Epithelial cell of esophagus (primary cell): Measurements from ENCODE around the gene ZNF580.
A peak's percentile ranks its signal among the peaks of the same experiment; 100 is the strongest.

Experiments used
- DNase-seq: peaks from one replicate; pipeline ENCODE4 v3.0.0; 2010; ENCODE audit warnings: low read depth
- H3K4me3 ChIP-seq: 2 replicates; pipeline ENCODE4 v1.5.1; 2011; ENCODE audit warnings: mild to moderate bottlenecking, low read length, control low read depth
- TF ChIP-seq, protein P1 (sequence below): IDR thresholded peaks from 2 replicates; pipeline ENCODE4 v1.5.1; 2011; ENCODE audit warnings: low read depth, mild to moderate bottlenecking, low read length, control low read depth, inconsistent platforms; ENCODE audit not compliant: insufficient read depth; ENCODE audit errors: missing control alignments

The ZNF580 gene, protein sequence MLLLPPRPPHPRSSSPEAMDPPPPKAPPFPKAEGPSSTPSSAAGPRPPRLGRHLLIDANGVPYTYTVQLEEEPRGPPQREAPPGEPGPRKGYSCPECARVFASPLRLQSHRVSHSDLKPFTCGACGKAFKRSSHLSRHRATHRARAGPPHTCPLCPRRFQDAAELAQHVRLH

DNA sequence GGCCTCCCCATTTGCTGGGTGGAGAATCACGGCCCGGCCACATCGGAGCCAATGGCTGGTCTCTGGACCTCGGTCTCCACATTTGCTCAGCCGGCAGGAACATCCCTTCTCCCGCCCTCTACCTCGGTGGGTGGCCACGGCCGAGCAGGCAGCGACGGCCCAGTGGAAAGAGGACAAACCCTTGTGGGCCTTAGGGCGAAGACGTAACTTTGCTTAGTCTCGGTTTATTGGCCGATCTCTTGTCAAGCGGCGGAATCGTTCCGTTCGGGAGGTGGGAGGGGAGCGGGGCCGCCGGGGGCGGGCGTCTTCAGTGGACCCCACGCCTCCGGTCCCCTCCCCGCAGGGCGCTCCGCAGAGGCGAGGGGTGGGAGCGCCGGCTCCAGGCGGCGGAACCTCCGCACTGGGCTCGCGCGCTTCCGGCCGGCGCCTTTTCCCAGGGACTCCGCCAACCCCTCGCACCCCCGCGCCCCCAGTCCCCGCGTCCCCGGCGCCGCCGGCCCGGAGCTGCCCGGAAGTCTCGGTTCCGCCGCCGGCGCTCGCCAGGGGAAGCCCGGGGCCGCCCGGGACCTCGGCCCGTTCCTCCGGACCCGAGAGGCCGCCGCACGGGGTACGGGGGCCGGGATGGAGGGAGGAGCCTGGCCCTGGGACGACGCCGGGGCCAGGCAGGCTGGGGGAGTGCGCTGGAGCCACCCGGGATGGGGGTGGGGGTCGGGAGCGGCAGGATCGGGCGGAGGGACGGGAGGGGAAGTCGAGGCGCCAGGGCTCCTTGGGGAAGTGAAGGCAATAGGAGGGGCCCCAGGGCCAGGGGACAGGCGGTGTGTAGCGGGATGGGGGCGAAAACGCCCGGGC lies at the start of gene ZNF580:
ZNF580 (plus strand) TSS at position 426 of the 849 bp plus-strand sequence. CDS start 1,507 bp downstream, outside the sequence.
- TF ChIP-seq, protein P1, sequence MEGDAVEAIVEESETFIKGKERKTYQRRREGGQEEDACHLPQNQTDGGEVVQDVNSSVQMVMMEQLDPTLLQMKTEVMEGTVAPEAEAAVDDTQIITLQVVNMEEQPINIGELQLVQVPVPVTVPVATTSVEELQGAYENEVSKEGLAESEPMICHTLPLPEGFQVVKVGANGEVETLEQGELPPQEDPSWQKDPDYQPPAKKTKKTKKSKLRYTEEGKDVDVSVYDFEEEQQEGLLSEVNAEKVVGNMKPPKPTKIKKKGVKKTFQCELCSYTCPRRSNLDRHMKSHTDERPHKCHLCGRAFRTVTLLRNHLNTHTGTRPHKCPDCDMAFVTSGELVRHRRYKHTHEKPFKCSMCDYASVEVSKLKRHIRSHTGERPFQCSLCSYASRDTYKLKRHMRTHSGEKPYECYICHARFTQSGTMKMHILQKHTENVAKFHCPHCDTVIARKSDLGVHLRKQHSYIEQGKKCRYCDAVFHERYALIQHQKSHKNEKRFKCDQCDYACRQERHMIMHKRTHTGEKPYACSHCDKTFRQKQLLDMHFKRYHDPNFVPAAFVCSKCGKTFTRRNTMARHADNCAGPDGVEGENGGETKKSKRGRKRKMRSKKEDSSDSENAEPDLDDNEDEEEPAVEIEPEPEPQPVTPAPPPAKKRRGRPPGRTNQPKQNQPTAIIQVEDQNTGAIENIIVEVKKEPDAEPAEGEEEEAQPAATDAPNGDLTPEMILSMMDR: no peak
- DNase-seq: peak; percentile 59
- H3K4me3 ChIP-seq: peak within 1 kb of the TSS; percentile 80

DNA sequence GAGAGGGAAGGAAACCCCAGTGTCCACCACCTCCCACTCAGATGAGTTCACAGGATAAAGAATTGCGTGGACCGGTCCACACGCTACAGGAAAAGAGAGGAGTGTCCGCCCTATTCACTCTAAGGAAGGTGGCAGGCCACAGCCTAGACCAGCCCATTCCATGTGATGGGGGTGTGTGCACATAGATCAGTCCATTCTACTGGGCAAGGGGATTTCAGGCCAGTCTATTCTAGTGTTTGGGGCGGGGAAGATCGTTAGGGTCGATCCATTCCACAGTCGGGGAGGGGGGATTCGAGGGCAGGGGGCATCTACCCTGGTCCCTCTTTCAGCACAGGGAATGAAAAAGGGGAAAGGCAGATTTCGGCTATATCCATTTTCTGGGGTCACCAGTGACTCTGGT lies 49.2 kb upstream of the ZNF580 start:
- TF ChIP-seq, protein P1: no peak
- DNase-seq: no peak
- H3K4me3 ChIP-seq: no peak overlapping the region

DNA sequence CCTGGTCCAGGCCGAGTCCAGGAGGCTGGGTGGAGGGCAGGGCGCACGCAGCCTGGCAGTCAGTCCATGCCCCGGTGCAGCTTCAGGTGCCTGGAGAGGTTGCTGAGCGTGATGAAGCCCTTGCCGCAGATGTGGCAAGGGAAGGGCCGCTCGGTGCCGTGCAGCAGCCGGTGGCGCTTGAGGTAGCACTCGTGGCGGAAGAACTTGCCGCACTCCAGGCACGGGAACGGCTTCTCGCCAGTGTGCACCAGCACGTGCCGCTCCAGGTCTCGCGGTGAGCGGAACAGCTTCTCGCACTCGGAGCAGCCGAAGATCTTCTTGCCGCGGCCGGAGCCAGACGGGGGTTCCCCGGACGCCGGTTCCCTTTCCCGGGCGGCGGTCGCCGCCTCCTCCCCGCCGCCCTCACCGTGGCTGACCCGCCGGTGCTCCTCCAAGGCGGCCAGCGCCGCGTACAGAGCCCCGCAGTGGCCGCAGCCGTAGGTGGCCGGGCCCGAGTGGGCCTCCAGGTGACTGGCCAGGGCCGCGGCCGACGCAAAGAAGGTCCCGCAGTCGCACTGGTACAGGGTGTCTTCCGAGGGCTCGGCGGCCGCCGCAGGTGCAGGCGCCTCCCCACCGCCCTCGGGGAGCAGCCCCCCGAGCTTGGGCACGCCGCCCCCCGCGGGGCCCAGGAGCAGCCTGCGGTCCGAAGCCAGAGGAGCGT lies 48.3 kb upstream of the ZNF580 start:
- H3K4me3 ChIP-seq: no peak overlapping the region
- TF ChIP-seq, protein P1: no peak
- DNase-seq: no peak

DNA sequence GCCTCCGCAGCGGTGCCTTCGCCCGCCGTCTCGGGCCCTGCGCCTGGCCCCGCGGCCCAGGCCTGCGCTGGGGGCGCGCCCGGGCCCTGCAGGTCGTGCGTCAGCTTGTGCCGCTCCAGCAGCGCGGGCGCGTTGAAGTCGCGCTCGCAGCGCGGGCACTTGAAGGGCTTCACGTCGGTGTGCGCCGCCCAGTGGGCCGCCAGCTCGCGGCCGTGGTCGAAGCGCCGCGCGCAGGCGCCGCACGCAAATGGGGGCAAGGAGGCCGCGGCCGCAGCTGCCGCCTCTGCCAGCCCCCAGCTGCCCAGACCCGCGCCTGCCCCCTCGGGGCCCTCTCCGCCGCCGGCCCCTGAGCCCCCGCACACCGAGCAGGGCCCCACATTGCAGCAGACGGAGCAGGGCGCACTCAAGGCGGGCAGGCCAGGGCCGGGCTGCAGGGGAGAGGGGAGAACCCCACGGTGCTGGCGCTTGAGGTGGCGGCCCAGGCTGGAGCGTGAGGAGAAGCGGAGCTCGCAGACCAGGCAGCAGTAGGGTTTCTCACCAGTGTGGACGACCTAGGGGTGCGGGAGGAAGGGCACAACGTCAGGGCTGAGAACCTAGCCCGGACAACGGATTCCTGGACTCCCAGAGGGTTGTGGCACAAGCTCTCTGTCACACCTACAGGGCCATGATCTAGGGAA lies 47.6 kb upstream of the ZNF580 start:
- H3K4me3 ChIP-seq: no peak overlapping the region
- TF ChIP-seq, protein P1: no peak
- DNase-seq: no peak

DNA sequence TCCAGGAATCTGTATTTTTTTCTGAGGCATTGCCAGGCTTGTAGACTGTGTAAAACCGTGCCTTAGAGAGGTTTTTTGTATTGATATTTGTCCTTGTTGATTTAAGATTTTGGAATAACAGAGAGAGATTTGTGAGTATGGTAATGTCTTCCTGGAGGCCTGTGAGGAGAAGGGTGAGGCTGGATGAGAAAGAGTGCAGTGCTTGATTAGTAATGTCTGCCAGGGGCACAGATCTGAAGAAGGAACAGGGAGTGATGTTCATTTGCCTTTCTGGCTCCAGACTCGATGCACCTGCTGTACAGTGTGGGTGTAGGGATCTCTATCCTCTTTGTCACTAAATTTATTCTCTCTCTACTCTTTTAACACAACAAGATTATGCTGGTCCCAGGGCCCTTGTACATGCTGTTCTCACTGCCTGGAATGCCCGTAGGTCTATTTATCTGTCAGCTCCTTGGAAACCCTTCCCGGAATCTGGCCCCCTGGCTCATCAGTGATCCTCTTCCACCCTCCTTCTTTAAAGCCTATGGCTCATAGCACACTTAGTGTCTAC lies 45.7 kb upstream of the ZNF580 start:
- TF ChIP-seq, protein P1: no peak
- no peak for DNase-seq
- no peak overlapping the region for H3K4me3 ChIP-seq

DNA sequence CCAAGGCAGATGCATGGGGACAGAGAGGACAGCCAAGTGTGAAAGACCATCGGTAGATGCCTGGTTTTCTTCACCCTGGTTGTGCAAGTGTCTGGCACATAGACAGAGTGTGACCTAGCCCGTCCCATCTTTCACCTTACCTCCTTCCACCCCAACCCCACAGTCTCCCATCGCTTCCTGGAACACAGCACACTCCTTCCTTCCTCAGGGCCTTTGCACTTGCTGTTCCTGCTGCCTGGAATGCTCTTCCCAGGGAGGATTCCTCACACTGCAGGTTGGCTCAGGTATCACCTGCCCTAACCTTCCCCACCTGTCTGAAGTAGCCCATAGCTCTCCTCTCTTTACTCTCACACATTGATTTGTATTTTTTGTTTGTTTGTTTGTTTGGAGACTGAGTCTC lies 44.5 kb upstream of the ZNF580 start:
- TF ChIP-seq, protein P1: no peak
- H3K4me3 ChIP-seq: no peak overlapping the region
- no peak for DNase-seq
